HepG2 (cell line): ENCODE data around the gene VEGFA. TPM values are rescaled to one million over a fixed set of nuclear protein-coding genes. Genes with fewer than 3 reads are reported as not detected.

ENCODE experiments used
- CCAR2 ChIP-seq: fragments of 200-400 bp; formaldehyde crosslinking; optimal IDR thresholded peaks from 2 replicates; pipeline ENCODE3; 2018; ENCODE audit warnings: low read depth, mild to moderate bottlenecking, low read length, moderate library complexity
- ESRRA ChIP-seq: sonication (generic); formaldehyde crosslinking; IDR thresholded peaks from 2 replicates; pipeline ENCODE4 v1.5.1; 2020; ENCODE audit warnings: mild to moderate bottlenecking, low read depth, missing genetic modification reagents
- HIVEP1 ChIP-seq: sonication (generic); formaldehyde crosslinking; IDR thresholded peaks from 2 replicates; pipeline ENCODE4 v1.4.0; 2020; ENCODE audit warnings: mild to moderate bottlenecking, missing genetic modification reagents
- HNRNPLL ChIP-seq: fragments of 200-400 bp; formaldehyde crosslinking; IDR thresholded peaks from 2 replicates; pipeline ENCODE4 v1.6.1; 2017; ENCODE audit warnings: mild to moderate bottlenecking, low read depth, low read length; ENCODE audit not compliant: poor library complexity, severe bottlenecking
- KDM2A ChIP-seq: sonication (generic); formaldehyde crosslinking; IDR thresholded peaks from 2 replicates; pipeline ENCODE4 v1.4.0; 2020; ENCODE audit warnings: low read depth, missing genetic modification reagents, borderline replicate concordance
- KDM4B ChIP-seq: sonication (generic); formaldehyde crosslinking; IDR thresholded peaks from 2 replicates; pipeline ENCODE4 v1.4.0; 2020; ENCODE audit warnings: missing genetic modification reagents
- KDM6A ChIP-seq: IDR thresholded peaks from 2 replicates; pipeline ENCODE4 v1.6.1; 2016; ENCODE audit warnings: low read depth
- NCOA1 ChIP-seq: sonication (generic); formaldehyde crosslinking; IDR thresholded peaks from 2 replicates; pipeline ENCODE4 v1.9.0; 2021; ENCODE audit warnings: missing genetic modification reagents
- NFKB2 ChIP-seq: sonication (generic); formaldehyde crosslinking; IDR thresholded peaks from 2 replicates; pipeline ENCODE4 v1.4.0; 2020; ENCODE audit warnings: missing genetic modification reagents, borderline replicate concordance
- TBX2 ChIP-seq: sonication (generic); formaldehyde crosslinking; IDR thresholded peaks from 2 replicates; pipeline ENCODE4 v1.5.0; 2020; ENCODE audit warnings: missing genetic modification reagents, mild to moderate bottlenecking, borderline replicate concordance
- ZC3H13 ChIP-seq: sonication (generic); formaldehyde crosslinking; IDR thresholded peaks from 2 replicates; pipeline ENCODE4 v1.8.1; 2023; ENCODE audit warnings: mild to moderate bottlenecking, missing genetic modification reagents, moderate library complexity
- ZFX ChIP-seq: sonication (generic); formaldehyde crosslinking; IDR thresholded peaks from 2 replicates; pipeline ENCODE4 v1.4.0; 2020; ENCODE audit warnings: mild to moderate bottlenecking, low read depth, missing genetic modification reagents, moderate library complexity
- ZNF160 ChIP-seq: sonication (generic); formaldehyde crosslinking; IDR thresholded peaks from 2 replicates; pipeline ENCODE4 v1.8.0; 2022; ENCODE audit warnings: mild to moderate bottlenecking, inconsistent platforms, missing genetic modification reagents
- ZNF281 ChIP-seq: sonication (generic); formaldehyde crosslinking; IDR thresholded peaks from 2 replicates; pipeline ENCODE4 v1.4.0; 2020; ENCODE audit warnings: missing genetic modification reagents, borderline replicate concordance
- ZNF484 ChIP-seq: sonication (generic); formaldehyde crosslinking; IDR thresholded peaks from 2 replicates; pipeline ENCODE4 v1.5.1; 2020; ENCODE audit warnings: mild to moderate bottlenecking, low read depth, missing genetic modification reagents, borderline replicate concordance
- ZNF496 ChIP-seq: sonication (generic); formaldehyde crosslinking; IDR thresholded peaks from 2 replicates; pipeline ENCODE4 v1.8.1; 2023; ENCODE audit warnings: mild to moderate bottlenecking, moderate library complexity, missing genetic modification reagents; ENCODE audit not compliant: insufficient replicate concordance
- ZNF530 ChIP-seq: sonication (generic); formaldehyde crosslinking; IDR thresholded peaks from 2 replicates; pipeline ENCODE4 v1.5.0; 2020; ENCODE audit warnings: low read depth, mild to moderate bottlenecking, missing genetic modification reagents
- ZNF543 ChIP-seq: sonication (generic); formaldehyde crosslinking; IDR thresholded peaks from 2 replicates; pipeline ENCODE4 v1.4.0; 2020; ENCODE audit warnings: mild to moderate bottlenecking, missing genetic modification reagents
- ZNF75D ChIP-seq: sonication (generic); formaldehyde crosslinking; IDR thresholded peaks from 2 replicates; pipeline ENCODE4 v1.8.1; 2023; ENCODE audit warnings: missing genetic modification reagents, mild to moderate bottlenecking, borderline replicate concordance
- ZNF776 ChIP-seq: sonication (generic); formaldehyde crosslinking; IDR thresholded peaks from 2 replicates; pipeline ENCODE4 v1.4.0; 2020; ENCODE audit warnings: mild to moderate bottlenecking, missing genetic modification reagents
- ZNF780A ChIP-seq: sonication (generic); formaldehyde crosslinking; IDR thresholded peaks from 2 replicates; pipeline ENCODE4 v1.8.0; 2022; ENCODE audit warnings: mild to moderate bottlenecking, missing genetic modification reagents, moderate library complexity
- polyA plus RNA-seq, 8 experiments: library from polyadenylated mRNA; depleted of rRNA in 3 of 8; stranded (reverse) in 7 of 8; unstranded in 1 of 8; fragments of >200 nt; fragmentation: Illumina TruSeq in 4 of 8; extraction: Trizol in 4 of 8; gene quantifications; 2 replicates each; pipeline versions ENCODE4 v1.2.1 to v1.2.3, GENCODE V29; 2011 to 2016; ENCODE audit warnings: low read depth in 4 of 8, missing spikeins in 1 of 8, mixed read lengths in 1 of 8; ENCODE audit not compliant: insufficient read depth in 1 of 8
- total RNA-seq, 5 experiments: library from RNA; depleted of rRNA; stranded (reverse); fragments of >200 nt; fragmentation: Illumina TruSeq; extraction: Trizol; gene quantifications; 2 replicates each; pipeline ENCODE4 v1.2.3, GENCODE V29; 2016; ENCODE audit warnings: low read depth in 1 of 5
- TF ChIP-seq, protein P1 (sequence below): sonication (generic); formaldehyde crosslinking; IDR thresholded peaks from 2 replicates; pipeline ENCODE4 v1.4.0; 2020; ENCODE audit warnings: missing genetic modification reagents, mild to moderate bottlenecking, borderline replicate concordance
- TF ChIP-seq, protein P2 (sequence below), 2 experiments: sonication (generic) in 1 of 2; formaldehyde crosslinking in 1 of 2; IDR thresholded peaks; 2 replicates each; pipeline versions ENCODE4 v1.4.0 to v1.6.1; 2018 to 2020; ENCODE audit warnings: missing genetic modification reagents in 2 of 2, borderline replicate concordance in 1 of 2, low read depth in 1 of 2, mild to moderate bottlenecking in 1 of 2, missing biosample characterization in 1 of 2

The VEGFA gene
- total and polyA plus RNA-seq, 2 of the 13 experiments (the other 11 are each of a cell fraction or from before 2014, with no cell fraction given): 68.1 to 629 TPM

- TF ChIP-seq CCAR2 (no peak), KDM4B (CRISPR knock-in tag) (no peak), ZFX (peak; percentile 54), ZNF496 (CRISPR knock-in tag) (no peak), ZNF75D (CRISPR knock-in tag) (no peak), ZNF780A (CRISPR knock-in tag) (no peak), ZNF281 (CRISPR knock-in tag) (peak; percentile 38; the same call in 1 of the 2 replicates), HIVEP1 (CRISPR knock-in tag) (0 out of 2 replicates have a peak, but pooled peaks have one; percentile 31), ZNF543 (CRISPR knock-in tag) (no peak), TBX2 (CRISPR knock-in tag) (no peak; the same call in 1 of the 2 replicates), KDM2A (CRISPR knock-in tag) (no peak), NFKB2 (CRISPR knock-in tag) (no peak), KDM6A (no peak), HNRNPLL (no peak), ZNF530 (CRISPR knock-in tag) (no peak), ZC3H13 (CRISPR knock-in tag) (0 out of 2 replicates have a peak, but pooled peaks have one; percentile 48), NCOA1 (CRISPR knock-in tag) (0 out of 2 replicates have a peak, but pooled peaks have one; percentile 38), ZNF160 (CRISPR knock-in tag) (peak; percentile 35; the same call in 1 of the 2 replicates), ZNF776 (no peak), ESRRA (CRISPR knock-in tag) (no peak), ZNF484 (CRISPR knock-in tag) (no peak)
- TF ChIP-seq, protein P1, sequence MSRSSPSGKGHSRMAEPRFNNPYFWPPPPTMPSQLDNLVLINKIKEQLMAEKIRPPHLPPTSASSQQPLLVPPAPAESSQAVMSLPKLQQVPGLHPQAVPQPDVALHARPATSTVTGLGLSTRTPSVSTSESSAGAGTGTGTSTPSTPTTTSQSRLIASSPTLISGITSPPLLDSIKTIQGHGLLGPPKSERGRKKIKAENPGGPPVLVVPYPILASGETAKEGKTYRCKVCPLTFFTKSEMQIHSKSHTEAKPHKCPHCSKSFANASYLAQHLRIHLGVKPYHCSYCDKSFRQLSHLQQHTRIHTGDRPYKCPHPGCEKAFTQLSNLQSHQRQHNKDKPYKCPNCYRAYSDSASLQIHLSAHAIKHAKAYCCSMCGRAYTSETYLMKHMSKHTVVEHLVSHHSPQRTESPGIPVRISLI (CRISPR knock-in tag): peak; percentile 47; the same call in 1 of the 2 replicates
- TF ChIP-seq, protein P2, sequence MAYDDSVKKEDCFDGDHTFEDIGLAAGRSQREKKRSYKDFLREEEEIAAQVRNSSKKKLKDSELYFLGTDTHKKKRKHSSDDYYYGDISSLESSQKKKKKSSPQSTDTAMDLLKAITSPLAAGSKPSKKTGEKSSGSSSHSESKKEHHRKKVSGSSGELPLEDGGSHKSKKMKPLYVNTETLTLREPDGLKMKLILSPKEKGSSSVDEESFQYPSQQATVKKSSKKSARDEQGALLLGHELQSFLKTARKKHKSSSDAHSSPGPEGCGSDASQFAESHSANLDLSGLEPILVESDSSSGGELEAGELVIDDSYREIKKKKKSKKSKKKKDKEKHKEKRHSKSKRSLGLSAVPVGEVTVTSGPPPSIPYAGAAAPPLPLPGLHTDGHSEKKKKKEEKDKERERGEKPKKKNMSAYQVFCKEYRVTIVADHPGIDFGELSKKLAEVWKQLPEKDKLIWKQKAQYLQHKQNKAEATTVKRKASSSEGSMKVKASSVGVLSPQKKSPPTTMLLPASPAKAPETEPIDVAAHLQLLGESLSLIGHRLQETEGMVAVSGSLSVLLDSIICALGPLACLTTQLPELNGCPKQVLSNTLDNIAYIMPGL (CRISPR knock-in tag; IDR thresholded peaks at IDR 0.05; ENCODE audit: borderline replicate concordance in 1 of 2, low read depth in 1 of 2): no peak
Measured at GRCh38 chr6:43737272-43738081, 32.5 kb upstream of the VEGFA start (continued).
